CD4-positive, alpha-beta T cell (primary cell): ENCODE data around the gene HLF. TPM values are rescaled to one million over a fixed set of nuclear protein-coding genes. Genes with fewer than 3 reads are reported as not detected.

Experiments used
- ATAC-seq: fragments of 200-7000 bp; cut with Tn5 transposase; one replicate; pipeline ENCODE4 v1.10.0; 2022; ENCODE audit warnings: mild to moderate bottlenecking; ENCODE audit not compliant: poor library complexity
- CTCF ChIA-PET: fragments of 350-600 bp; sonication (Branson Sonifier 250); formaldehyde crosslinking; loops from one replicate; lab custom pipeline; 2021; ENCODE audit warnings: antibody characterized with exemption, inconsistent platforms; lab: Charles Lee
- POLR2A ChIA-PET: fragments of 350-600 bp; sonication (Branson Sonifier 250); formaldehyde crosslinking; loops from one replicate; lab custom pipeline; 2021; ENCODE audit warnings: antibody characterized with exemption, inconsistent platforms; lab: Charles Lee
- DNase-seq, 14 experiments: peaks; one replicate each; pipeline ENCODE4 v3.0.0-alpha.2; 2013 to 2020; ENCODE audit warnings: mixed read lengths in 2 of 14
- H3K27ac ChIP-seq, 2 donors: one replicate each; pipeline versions ENCODE4 v1.5.1 to v1.7.0; 2013; ENCODE audit warnings: low read length in 2 of 2, low read depth in 1 of 2, mild to moderate bottlenecking in 1 of 2
- H3K27me3 ChIP-seq, 2 experiments: 1 replicate in 1 of 2; 2 replicates in 1 of 2; pipeline versions ENCODE4 v1.6.1 to v1.7.0; 2013; ENCODE audit warnings: low read length in 2 of 2, control low read depth in 1 of 2, mild to moderate bottlenecking in 1 of 2, moderate library complexity in 1 of 2; ENCODE audit not compliant: insufficient read depth in 2 of 2, control insufficient read depth in 1 of 2
- H3K36me3 ChIP-seq: one replicate; pipeline ENCODE4 v1.6.1; 2013; ENCODE audit warnings: low read length, control low read depth; ENCODE audit not compliant: insufficient read depth
- H3K4me1 ChIP-seq: one replicate; pipeline ENCODE4 v1.6.1; 2013; ENCODE audit warnings: low read length, control low read depth; ENCODE audit not compliant: insufficient read depth
- H3K4me3 ChIP-seq: one replicate; pipeline ENCODE4 v1.5.1; 2013; ENCODE audit warnings: mild to moderate bottlenecking, low read length, moderate library complexity
- H3K9me3 ChIP-seq, 2 experiments: 1 replicate in 1 of 2; 2 replicates in 1 of 2; pipeline versions ENCODE4 v1.6.1 to v1.7.0; 2013; ENCODE audit warnings: low read length in 2 of 2, mild to moderate bottlenecking in 2 of 2, control low read depth in 1 of 2, moderate library complexity in 1 of 2; ENCODE audit not compliant: control insufficient read depth in 1 of 2, insufficient read depth in 1 of 2
- H3K27ac Mint-ChIP-seq: one replicate; pipeline ENCODE4 v1.8.0; 2020; ENCODE audit warnings: mixed read lengths
- H3K27me3 Mint-ChIP-seq: one replicate; pipeline ENCODE4 v1.8.0; 2021; ENCODE audit warnings: mixed read lengths
- H3K36me3 Mint-ChIP-seq: one replicate; pipeline ENCODE4 v1.8.0; 2021; ENCODE audit warnings: low read depth, mixed read lengths
- H3K4me1 Mint-ChIP-seq: one replicate; pipeline ENCODE4 v1.8.0; 2021; ENCODE audit warnings: low read depth, mixed read lengths
- H3K4me3 Mint-ChIP-seq: one replicate; pipeline ENCODE4 v1.8.0; 2020; ENCODE audit warnings: mild to moderate bottlenecking, mixed read lengths
- H3K9me3 Mint-ChIP-seq: one replicate; pipeline ENCODE4 v1.8.0; 2020; ENCODE audit warnings: mixed read lengths
- CTCF ChIP-seq: fragments of 200-600 bp; IDR thresholded peaks from one replicate; pipeline ENCODE4 v1.8.0; 2022; ENCODE audit warnings: antibody characterized with exemption, mild to moderate bottlenecking
- intact Hi-C, 2 experiments: fragments of 100-400 bp; cut with DNase I in 1 of 2; cut with micrococcal nuclease in 1 of 2; formaldehyde crosslinking; loops; one replicate each; pipeline versions ENCODE4 v1.15.1 to v1.9.0; 2023 to 2025; cut with DNase I, micrococcal nuclease
- total RNA-seq, 174 experiments: library from RNA in 2 of 174; stranded (reverse) in 2 of 174; gene quantifications; one replicate each; pipeline ENCODE4 v1.2.3 and lab custom pipeline; 2021 to 2026

The HLF gene
- total RNA-seq, 2 experiments from 2014 or later = 4.3 to 4.9 TPM

GRCh38 chr17:55236316-55236715 is 28.4 kb upstream of the HLF start:
- Histone ChIP-seq H3K36me3 (no peaks in the 10 kb centered on the region), H3K27me3 (no peaks in the 10 kb centered on the region), H3K4me3 (no peak overlapping the region), H3K4me1 (peaks cover 19% of the 10 kb centered on the region), H3K9me3 (no peaks in the 10 kb centered on the region), H3K27ac (peak overlapping the region in 1 of 2 donors; percentile 45)
- Mint-ChIP-seq H3K27me3 (peaks cover 10% of the 10 kb centered on the region), H3K9me3 (no peaks in the 10 kb centered on the region), H3K4me1 (peaks cover 25% of the 10 kb centered on the region), H3K36me3 (no peaks in the 10 kb centered on the region), H3K27ac (peak overlapping the region; percentile 39), H3K4me3 (no peak overlapping the region)
- no peak for ATAC-seq
- TF ChIP-seq CTCF = no peak
- CTCF ChIA-PET = interaction anchor here (0.6 to 0.7 kb wide), 2 partner anchors 61 to 239 kb away, joined by 3 read pairs; no protein-coding TSS in a partner anchor
- DNase-seq = no peak
- intact Hi-C loops = loop anchor here in 1 of 2 experiments (5.0 kb wide), 2 partner anchors 186 to 269 kb away; partner anchors contain the start of genes COX11, MMD and STXBP4
- POLR2A ChIA-PET = interaction anchor here (1.1 to 3.6 kb wide), 2 partner anchors 29 to 142 kb away, joined by 3 to 57 read pairs; partner anchors contain the start of gene HLF

GRCh38 chr17:55237268-55237667 is 27.5 kb upstream of the HLF start:
- peak in 4 of 14 experiments; percentile 6 to 60 (median 53) for DNase-seq
- POLR2A ChIA-PET = interaction anchor here (0.7 to 3.6 kb wide), 5 partner anchors 15 to 148 kb away, joined by 3 to 57 read pairs (median 4); partner anchors contain the start of gene HLF
- intact Hi-C loops = loop anchor here in 1 of 2 experiments (5.0 kb wide), 2 partner anchors 185 to 270 kb away; partner anchors contain the start of genes COX11, MMD and STXBP4
- Histone ChIP-seq H3K4me1 (peaks cover 19% of the 10 kb centered on the region), H3K4me3 (peak overlapping the region; percentile 2), H3K27me3 (peaks cover 0 to 3% of the 10 kb centered on the region in 2 experiments), H3K9me3 (no peaks in the 10 kb centered on the region), H3K27ac (peak overlapping the region in 1 of 2 donors; percentile 65), H3K36me3 (no peaks in the 10 kb centered on the region)
- CTCF ChIA-PET = interaction anchor here (1.4 kb wide), 1 partner anchor 59 kb away, joined by 3 read pairs; no protein-coding TSS in a partner anchor
- ATAC-seq = peak; percentile 55
- TF ChIP-seq CTCF = no peak
- H3K36me3 Mint-ChIP-seq = no peaks in the 10 kb centered on the region
- no peaks in the 10 kb centered on the region for H3K9me3 Mint-ChIP-seq
- peak overlapping the region; percentile 72 for H3K4me3 Mint-ChIP-seq
- peak overlapping the region; percentile 87 for H3K27ac Mint-ChIP-seq
- H3K4me1 Mint-ChIP-seq = peaks cover 25% of the 10 kb centered on the region
- peaks cover 16% of the 10 kb centered on the region for H3K27me3 Mint-ChIP-seq

GRCh38 chr17:55237841-55238178 is 26.9 kb upstream of the HLF start:
- peaks cover 25% of the 10 kb centered on the region for H3K4me1 Mint-ChIP-seq
- peak overlapping the region; percentile 72 for H3K4me3 Mint-ChIP-seq
- peak overlapping the region; percentile 87 for H3K27ac Mint-ChIP-seq
- Histone ChIP-seq H3K27ac (peak overlapping the region in 1 of 2 donors; percentile 65), H3K36me3 (no peaks in the 10 kb centered on the region), H3K4me1 (peaks cover 19% of the 10 kb centered on the region), H3K27me3 (peaks cover 0 to 3% of the 10 kb centered on the region in 2 experiments), H3K4me3 (peak overlapping the region; percentile 74), H3K9me3 (no peaks in the 10 kb centered on the region)
- no peaks in the 10 kb centered on the region for H3K36me3 Mint-ChIP-seq
- TF ChIP-seq CTCF = no peak
- H3K9me3 Mint-ChIP-seq = no peaks in the 10 kb centered on the region
- ChIA-PET CTCF (interaction anchor here (1.4 kb wide), 1 partner anchor 58 kb away, joined by 3 read pairs; no protein-coding TSS in a partner anchor), POLR2A (interaction anchor here (0.9 to 3.6 kb wide), 8 partner anchors 16 to 183 kb away, joined by 3 to 57 read pairs (median 3); partner anchors contain the start of gene HLF)
- DNase-seq (no peak), ATAC-seq (no peak)
- intact Hi-C loops = loop anchor here (1.0 to 5.0 kb wide), 4 partner anchors 26 to 271 kb away; partner anchors contain the start of genes HLF (in 2 of the 2), COX11 (in 1 of the 2), MMD (in 1 of the 2) and STXBP4 (in 1 of the 2)
- H3K27me3 Mint-ChIP-seq = peaks cover 18% of the 10 kb centered on the region
